HG02981 (cell line): ENCODE data around the gene TDRD9.
"Not testable (repeated sequence)": the region's sequence is repeated elsewhere in the genome, so short reads cannot be mapped to it uniquely, and the experiment has no call there.

Experiments used
- ATAC-seq: cut with Tn5 transposase; IDR thresholded peaks from one replicate; pipeline ENCODE4 v1.9.1; 2021; ENCODE audit warnings: mild to moderate bottlenecking, moderate library complexity; ENCODE audit not compliant: unreplicated experiment

The TDRD9 gene

GRCh38 chr14:103928011-103928890 lies at the start of gene TDRD9:
TDRD9 (plus strand) TSS chr14:103928456; CDS start chr14:103928510, 54 bp downstream.
- ATAC-seq, result no peak

DNA sequence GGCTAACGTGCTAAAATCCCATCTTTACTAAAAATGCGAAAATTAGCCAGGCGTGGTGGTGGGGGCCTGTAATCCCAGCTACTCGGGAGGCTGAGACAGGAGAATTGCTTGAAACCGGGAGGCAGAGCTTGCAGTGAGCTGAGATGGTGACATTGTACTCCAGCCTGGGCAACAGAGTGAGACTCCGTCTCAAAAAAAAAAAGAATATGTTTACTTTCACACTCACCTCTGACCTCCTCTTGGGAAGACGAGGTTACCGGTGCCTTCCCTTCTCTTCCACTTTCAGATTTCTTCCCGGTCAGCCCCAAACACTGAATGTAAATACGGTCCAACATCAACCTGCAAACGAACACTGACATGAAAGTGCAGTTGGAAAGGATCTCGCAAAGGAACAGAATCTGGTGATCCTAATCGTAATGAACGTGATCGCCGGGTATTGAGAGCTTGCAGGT lies 49.1 kb upstream of the TDRD9 start:
- no peak for ATAC-seq

DNA sequence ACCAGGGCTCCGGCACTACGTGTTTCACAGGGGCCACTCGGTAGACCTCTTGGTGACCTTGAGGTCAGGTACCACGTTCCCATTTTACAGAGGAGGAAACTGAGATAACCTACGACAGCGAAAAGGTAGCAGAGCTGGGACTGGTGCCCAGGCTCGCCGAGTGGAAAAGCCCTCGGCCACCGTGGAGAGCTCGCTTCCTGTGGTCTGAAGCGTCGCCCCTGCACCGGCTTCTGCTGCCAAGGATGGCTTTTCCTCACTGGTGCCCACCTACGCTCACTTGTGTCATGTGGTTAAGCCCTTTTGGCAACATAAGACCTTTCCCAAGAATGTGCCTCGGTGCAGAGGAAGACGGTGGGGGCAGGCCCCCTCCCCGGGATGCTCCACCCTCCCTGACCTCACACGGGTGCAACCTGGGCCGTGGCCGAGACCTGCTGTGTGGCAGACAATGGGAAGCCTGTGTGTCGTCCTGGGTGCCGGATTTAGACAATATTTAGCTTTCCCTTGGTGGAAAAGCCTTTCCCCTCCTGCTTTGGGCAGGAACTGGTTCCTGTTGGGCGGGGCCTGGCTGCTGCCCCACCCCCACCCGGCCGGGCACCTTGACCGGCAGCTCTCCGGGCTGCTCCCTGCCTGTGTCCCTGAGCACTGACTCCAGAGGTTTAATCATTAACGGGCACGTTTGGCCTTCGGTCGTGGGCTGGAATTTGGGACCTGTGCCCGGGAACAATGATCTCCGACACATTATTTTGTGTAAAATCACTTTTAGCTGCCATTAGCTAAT lies 48.5 kb upstream of the TDRD9 start:
- no peak for ATAC-seq

- no peak for ATAC-seq
These were observed 47.6 kb upstream of the TDRD9 start for GRCh38 chr14:103880348-103881267.

GRCh38 chr14:103881268-103882201 lies 46.7 kb upstream of the TDRD9 start:
- ATAC-seq, result no peak

DNA sequence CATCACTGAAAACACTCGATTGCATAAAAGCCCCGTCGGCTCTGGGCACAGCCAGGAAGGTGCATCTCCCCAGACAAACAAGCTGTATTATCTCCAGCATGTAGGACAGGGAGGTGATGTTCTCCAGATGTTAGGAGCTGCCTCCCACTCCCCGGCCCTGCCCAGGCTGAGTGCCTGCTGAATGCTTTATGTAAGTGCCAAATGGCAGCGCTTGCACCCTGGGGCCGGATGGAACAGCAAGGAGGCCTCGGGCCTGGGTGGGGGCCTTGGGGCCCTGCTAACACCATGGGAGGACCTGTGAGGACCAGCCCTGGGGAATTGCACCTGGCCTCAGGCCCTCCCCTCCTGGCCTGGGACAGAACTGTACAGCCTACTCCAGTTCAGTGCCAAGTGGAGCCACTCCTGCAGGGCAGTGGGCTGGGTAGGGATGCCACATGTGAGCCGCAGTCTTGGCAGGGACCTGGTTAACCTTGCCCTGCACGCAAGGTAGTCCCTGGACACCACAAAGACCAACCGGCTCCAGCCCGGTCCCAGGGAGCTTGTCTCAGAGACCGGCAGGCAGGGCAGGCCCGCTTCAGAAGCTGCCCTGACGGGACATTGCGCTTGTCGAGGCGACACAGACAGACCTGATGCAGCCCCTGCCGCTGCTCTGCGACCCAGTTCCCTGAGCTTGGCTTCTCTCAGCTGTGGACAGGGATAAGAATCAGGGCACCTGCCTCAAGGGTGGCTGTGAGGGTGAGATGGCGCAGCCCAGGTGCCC lies 45.6 kb upstream of the TDRD9 start:
- ATAC-seq, result no peak

DNA sequence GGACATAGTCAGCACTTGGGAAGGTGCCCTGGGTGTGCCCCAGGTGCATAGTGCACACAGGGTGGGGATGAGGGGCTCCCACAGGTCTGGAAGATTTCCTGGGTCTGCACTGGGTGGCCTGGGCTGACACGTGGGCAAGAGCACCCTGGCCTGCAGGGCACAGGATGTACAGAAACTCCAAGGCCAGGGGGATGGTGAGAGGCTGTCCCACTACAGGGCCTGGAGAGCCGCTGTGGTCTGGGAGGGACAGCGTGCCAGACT lies 45.1 kb upstream of the TDRD9 start:
- ATAC-seq, result no peak

- no peak for ATAC-seq
These were observed 43.4 kb upstream of the TDRD9 start for GRCh38 chr14:103884854-103885253.

DNA sequence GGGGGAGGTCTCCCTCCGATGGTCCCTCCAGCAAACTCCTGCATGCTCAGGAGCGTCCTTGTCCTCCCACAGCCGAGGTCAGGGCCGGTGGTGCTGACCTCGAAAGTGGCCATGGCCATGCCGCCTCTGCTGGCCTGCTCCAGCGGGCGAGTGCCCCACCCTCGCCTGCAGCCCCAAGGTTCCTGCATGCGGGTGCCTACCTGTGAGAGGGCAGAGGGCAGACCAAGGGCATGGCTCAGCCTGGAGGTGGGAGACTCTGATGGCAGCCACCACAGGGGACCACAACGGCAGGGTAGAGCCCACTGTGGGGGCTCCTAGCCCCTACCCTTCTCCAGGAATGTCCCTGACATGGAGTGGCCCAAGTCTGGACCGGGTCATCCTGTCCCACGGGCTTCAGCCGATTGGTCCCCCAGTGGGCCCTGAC lies 42.7 kb upstream of the TDRD9 start:
- no peak for ATAC-seq

DNA sequence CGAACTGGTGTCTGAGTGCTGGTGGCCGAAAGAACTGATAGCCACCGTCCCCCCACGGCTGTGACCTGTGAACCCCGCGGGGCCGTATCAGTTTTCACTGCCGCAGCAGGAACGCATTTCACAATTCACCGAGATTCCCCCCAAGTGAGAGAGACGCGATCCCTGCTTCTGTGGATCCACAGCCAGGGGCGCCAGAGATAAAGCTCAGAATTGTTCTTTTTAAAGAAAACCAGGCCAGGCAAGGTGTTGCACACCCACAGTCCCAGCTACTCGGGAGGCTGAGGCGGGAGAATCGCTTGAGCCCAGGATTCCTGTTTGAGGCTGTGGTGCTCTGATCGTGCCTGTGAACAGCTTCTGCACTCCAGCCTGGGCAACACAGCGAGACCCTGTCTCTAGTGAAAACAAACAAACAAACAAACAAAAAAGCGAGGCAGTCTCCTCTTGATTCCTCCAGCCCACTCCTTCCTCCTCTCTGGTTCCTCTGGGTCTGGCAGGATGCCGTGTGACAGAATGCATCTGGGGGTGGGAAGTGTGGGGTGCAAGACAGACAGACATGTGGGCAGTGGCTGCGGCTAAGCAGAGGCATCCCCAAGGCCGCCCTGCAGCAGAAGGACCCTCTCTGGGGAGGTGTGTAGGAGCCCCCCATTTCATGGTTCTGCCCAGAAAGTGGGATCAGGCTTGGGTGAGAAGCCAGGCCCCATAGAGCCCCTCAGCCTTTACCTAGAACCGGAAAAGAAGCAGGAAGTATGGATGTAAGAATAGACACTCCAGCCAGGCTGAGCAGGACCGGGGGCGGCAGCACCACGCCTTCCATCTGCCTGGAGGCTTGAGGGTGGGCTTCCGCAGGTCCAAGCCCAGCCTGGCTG lies 41.7 kb upstream of the TDRD9 start:
- ATAC-seq, result no peak

- ATAC-seq, result no peak
These were observed 41.1 kb upstream of the TDRD9 start for GRCh38 chr14:103887170-103887501.

DNA sequence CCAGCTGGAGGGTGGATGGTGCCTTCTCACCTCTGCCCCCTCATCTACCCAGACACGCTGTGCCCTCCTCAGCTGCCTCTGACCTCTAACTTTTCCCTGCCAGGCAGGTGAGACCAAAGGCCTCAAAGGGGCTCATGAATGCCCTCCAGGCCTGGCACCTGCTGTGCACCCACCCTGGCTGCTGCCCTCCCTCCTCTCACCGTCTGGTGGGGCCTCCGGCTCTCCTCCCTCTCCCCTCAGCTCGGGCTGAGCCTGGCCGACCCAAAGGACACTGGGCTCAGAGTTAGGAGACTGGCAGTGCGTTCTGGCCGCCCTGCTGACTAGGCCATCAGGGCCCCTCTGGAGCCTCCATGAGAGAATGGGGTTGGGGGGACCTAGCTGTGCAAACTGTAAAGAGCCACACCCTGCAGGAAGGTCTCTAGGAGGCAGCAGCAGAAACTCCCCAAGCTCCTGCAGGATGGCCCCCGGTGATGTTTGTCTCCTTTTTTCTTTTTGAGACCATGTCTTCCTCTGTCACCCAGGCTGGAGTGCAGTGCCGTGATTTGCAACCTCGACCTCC lies 40.6 kb upstream of the TDRD9 start:
- ATAC-seq, result no peak

DNA sequence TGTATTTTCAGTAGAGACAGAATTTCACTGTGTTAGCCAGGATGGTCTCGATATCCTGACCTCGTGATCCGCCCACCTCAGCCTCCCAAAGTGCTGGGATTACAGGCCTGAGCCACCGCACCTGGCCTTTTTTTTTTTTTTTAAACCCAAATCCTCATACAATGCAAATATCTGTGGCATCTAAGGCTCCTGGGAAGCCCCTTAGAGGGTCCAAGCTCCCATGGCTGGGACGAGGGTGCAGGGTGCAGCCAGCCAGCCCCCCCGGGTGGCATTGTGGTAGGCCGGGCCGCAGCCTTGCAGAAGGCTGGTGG lies 39.3 kb upstream of the TDRD9 start:
- ATAC-seq, result not testable (repeated sequence)

DNA sequence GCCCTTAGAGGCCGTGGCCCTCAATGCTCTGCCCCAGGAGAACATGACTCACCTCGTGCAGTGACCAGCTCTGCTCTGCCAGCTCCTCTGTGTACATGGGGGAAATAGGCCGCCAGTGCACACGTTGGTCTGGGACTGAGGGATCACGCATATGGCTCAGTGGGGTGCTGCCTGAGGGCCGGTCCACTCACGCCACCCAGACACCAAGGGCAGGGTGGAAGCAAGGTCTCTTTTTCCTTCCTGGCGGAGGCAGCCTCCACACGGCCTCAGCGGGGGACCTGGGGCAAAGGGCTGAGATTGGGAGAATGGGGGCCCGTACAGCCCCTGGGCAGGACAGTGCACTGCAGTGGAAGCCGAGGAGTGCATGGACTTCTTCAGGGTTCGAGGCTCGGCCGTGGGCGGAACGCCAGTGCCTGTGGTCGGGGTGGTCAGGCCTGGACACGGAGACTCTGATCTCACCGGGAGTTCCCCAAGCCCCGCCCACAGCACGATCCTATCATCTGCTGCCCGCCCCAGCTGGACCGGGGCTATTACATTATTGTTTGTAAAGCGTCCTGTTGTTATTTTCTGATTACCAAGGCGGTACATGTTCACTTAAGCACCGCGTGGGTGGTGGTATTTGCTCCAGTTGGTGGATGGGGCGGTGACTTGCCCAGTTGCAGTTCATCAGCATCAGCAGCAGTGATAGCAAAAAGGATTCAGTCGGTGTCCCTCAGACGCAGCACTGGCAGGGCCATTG lies 38.8 kb upstream of the TDRD9 start:
- no peak for ATAC-seq

GRCh38 chr14:103890052-103890371 lies 38.2 kb upstream of the TDRD9 start:
- ATAC-seq, result no peak

- ATAC-seq, result no peak
These were observed 37.2 kb upstream of the TDRD9 start for GRCh38 chr14:103890821-103891666.

GRCh38 chr14:103891667-103892215 lies 36.5 kb upstream of the TDRD9 start:
- ATAC-seq, result no peak
